Natural killer cell (primary cell): ENCODE measurements around the gene DNTTIP2. TPM values are rescaled to one million over a fixed set of nuclear protein-coding genes. Genes with fewer than 3 reads are reported as not detected.

Experiments
- ATAC-seq, 3 donors: fragments of 150-1000 bp in 2 of 3; fragments of 200-7000 bp in 1 of 3; cut with Tn5 transposase; 1 replicate in 1 of 3; 2 replicates in 2 of 3; pipeline ENCODE4 v1.10.0; 2021; ENCODE audit warnings: mild to moderate bottlenecking in 2 of 3, moderate library complexity in 2 of 3
- DNase-seq, 2 donors: peaks; one replicate each; pipeline versions ENCODE4 v3.0.0 to v3.0.0-alpha.2; 2013 to 2021; ENCODE audit warnings: mixed read lengths in 1 of 2
- H3K27ac ChIP-seq: one replicate; pipeline ENCODE4 v1.5.1; 2013; ENCODE audit warnings: mild to moderate bottlenecking, low read length
- H3K27me3 ChIP-seq: one replicate; pipeline ENCODE4 v1.6.1; 2013; ENCODE audit warnings: low read length; ENCODE audit not compliant: control insufficient read depth, insufficient read depth
- H3K36me3 ChIP-seq: one replicate; pipeline ENCODE4 v1.6.1; 2013; ENCODE audit warnings: low read length; ENCODE audit not compliant: control insufficient read depth, insufficient read depth
- H3K4me1 ChIP-seq: one replicate; pipeline ENCODE4 v1.6.1; 2013; ENCODE audit warnings: low read length; ENCODE audit not compliant: control insufficient read depth, insufficient read depth
- H3K4me3 ChIP-seq: one replicate; pipeline ENCODE4 v1.5.1; 2013; ENCODE audit warnings: low read length
- H3K9me3 ChIP-seq: one replicate; pipeline ENCODE4 v1.6.1; 2013; ENCODE audit warnings: low read length; ENCODE audit not compliant: control insufficient read depth, insufficient read depth
- H3K27ac Mint-ChIP-seq, 2 donors: one replicate each; pipeline ENCODE4 v1.8.0; 2022; ENCODE audit warnings: mild to moderate bottlenecking in 2 of 2, mixed read lengths in 2 of 2, moderate library complexity in 1 of 2
- H3K27me3 Mint-ChIP-seq, 2 donors: one replicate each; pipeline ENCODE4 v1.8.0; 2022; ENCODE audit warnings: low read depth in 2 of 2, mixed read lengths in 2 of 2
- H3K36me3 Mint-ChIP-seq: one replicate; pipeline ENCODE4 v1.8.0; 2022; ENCODE audit warnings: mixed read lengths
- H3K4me1 Mint-ChIP-seq, 2 donors: one replicate each; pipeline ENCODE4 v1.8.0; 2022; ENCODE audit warnings: mixed read lengths in 2 of 2
- H3K4me3 Mint-ChIP-seq: one replicate; pipeline ENCODE4 v1.8.0; 2022; ENCODE audit warnings: mild to moderate bottlenecking, moderate library complexity, mixed read lengths
- H3K9me3 Mint-ChIP-seq, 2 donors: one replicate each; pipeline ENCODE4 v1.8.0; 2022; ENCODE audit warnings: mixed read lengths in 2 of 2
- WGBS: methylation state at CpG from one replicate; pipeline ENCODE4 v1.1.7; 2013; ENCODE audit warnings: missing lambda C conversion rate; ENCODE audit not compliant: insufficient coverage; 5-methylcytosine and 5-hydroxymethylcytosine counted together
- intact Hi-C: fragments of 100-400 bp; cut with micrococcal nuclease; formaldehyde crosslinking; loops from one replicate; pipeline ENCODE4 v1.14.2; 2022
- total RNA-seq, 4 donors: library from RNA; stranded (reverse); fragments of 120-200 nt in 1 of 4; gene quantifications; one replicate each; pipeline versions ENCODE4 v1.2.3 to v1.2.4, GENCODE V29; 2013 to 2022
- TF ChIP-seq, protein P1 (sequence below): fragments of 200-600 bp; IDR thresholded peaks from one replicate; pipeline ENCODE4 v1.8.0; 2022; ENCODE audit warnings: antibody characterized with exemption

Gene DNTTIP2, protein sequence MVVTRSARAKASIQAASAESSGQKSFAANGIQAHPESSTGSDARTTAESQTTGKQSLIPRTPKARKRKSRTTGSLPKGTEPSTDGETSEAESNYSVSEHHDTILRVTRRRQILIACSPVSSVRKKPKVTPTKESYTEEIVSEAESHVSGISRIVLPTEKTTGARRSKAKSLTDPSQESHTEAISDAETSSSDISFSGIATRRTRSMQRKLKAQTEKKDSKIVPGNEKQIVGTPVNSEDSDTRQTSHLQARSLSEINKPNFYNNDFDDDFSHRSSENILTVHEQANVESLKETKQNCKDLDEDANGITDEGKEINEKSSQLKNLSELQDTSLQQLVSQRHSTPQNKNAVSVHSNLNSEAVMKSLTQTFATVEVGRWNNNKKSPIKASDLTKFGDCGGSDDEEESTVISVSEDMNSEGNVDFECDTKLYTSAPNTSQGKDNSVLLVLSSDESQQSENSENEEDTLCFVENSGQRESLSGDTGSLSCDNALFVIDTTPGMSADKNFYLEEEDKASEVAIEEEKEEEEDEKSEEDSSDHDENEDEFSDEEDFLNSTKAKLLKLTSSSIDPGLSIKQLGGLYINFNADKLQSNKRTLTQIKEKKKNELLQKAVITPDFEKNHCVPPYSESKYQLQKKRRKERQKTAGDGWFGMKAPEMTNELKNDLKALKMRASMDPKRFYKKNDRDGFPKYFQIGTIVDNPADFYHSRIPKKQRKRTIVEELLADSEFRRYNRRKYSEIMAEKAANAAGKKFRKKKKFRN
- total RNA-seq, result 100 to 1,000 TPM in 1 of 3 donors, 10 to 100 TPM in 2; 88.5 to 104 (median 97.3) TPM
- 73.5 TPM for total RNA-seq (2013)

GRCh38 chr1:93878889-93879586, at the start of gene DNTTIP2:
Gene DNTTIP2, minus strand, starts transcription at chr1:93879206. Its CDS starts 58 bp downstream, at chr1:93879148.
- Histone ChIP-seq H3K9me3 (no peaks in the 10 kb centered on the region), H3K4me3 (peak within 1 kb of the TSS; percentile 81), H3K36me3 (peaks cover 32% of the 10 kb centered on the region), H3K4me1 (peaks cover 10% of the 10 kb centered on the region), H3K27ac (peak within 1 kb of the TSS; percentile 94), H3K27me3 (no peaks in the 10 kb centered on the region)
- H3K4me3 Mint-ChIP-seq, result peak within 1 kb of the TSS; percentile 94
- under 1% methylated on average over 50 of the region's 50 CpGs for WGBS
- peak within 1 kb of the TSS; percentile 95 to 99 for H3K27ac Mint-ChIP-seq
- intact Hi-C loops, result loop anchor here (1.0 to 2.0 kb wide), 3 partner anchors 30 to 60 kb away; partner anchors contain the start of gene GCLM
- DNase-seq, result peak; percentile 85 to 93
- H3K4me1 Mint-ChIP-seq, result peaks cover 42 to 45% of the 10 kb centered on the region in 2 donors
- H3K36me3 Mint-ChIP-seq, result peaks cover 20% of the 10 kb centered on the region
- TF ChIP-seq, protein P1, sequence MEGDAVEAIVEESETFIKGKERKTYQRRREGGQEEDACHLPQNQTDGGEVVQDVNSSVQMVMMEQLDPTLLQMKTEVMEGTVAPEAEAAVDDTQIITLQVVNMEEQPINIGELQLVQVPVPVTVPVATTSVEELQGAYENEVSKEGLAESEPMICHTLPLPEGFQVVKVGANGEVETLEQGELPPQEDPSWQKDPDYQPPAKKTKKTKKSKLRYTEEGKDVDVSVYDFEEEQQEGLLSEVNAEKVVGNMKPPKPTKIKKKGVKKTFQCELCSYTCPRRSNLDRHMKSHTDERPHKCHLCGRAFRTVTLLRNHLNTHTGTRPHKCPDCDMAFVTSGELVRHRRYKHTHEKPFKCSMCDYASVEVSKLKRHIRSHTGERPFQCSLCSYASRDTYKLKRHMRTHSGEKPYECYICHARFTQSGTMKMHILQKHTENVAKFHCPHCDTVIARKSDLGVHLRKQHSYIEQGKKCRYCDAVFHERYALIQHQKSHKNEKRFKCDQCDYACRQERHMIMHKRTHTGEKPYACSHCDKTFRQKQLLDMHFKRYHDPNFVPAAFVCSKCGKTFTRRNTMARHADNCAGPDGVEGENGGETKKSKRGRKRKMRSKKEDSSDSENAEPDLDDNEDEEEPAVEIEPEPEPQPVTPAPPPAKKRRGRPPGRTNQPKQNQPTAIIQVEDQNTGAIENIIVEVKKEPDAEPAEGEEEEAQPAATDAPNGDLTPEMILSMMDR, result no peak
- H3K27me3 Mint-ChIP-seq, result no peaks in the 10 kb centered on the region
- H3K9me3 Mint-ChIP-seq, result no peaks in the 10 kb centered on the region
- peak; percentile 73 to 86 (median 84) for ATAC-seq

- H3K9me3 ChIP-seq, result peaks cover 5% of the 10 kb centered on the region
- Mint-ChIP-seq H3K9me3 (peaks cover 2 to 6% of the 10 kb centered on the region in 2 donors), H3K4me3 (no peak overlapping the region), H3K36me3 (peaks cover 18% of the 10 kb centered on the region), H3K27ac (no peak overlapping the region), H3K4me1 (no peaks in the 10 kb centered on the region), H3K27me3 (peaks cover 8 to 17% of the 10 kb centered on the region in 2 donors)
- H3K36me3 ChIP-seq, result no peaks in the 10 kb centered on the region
- ATAC-seq (no peak), DNase-seq (no peak)
- intact Hi-C loops, result no loop called here
- no peak overlapping the region for H3K27ac ChIP-seq
- H3K27me3 ChIP-seq, result no peaks in the 10 kb centered on the region
- H3K4me3 ChIP-seq, result no peak overlapping the region
- TF ChIP-seq, protein P1, result no peak
- no peaks in the 10 kb centered on the region for H3K4me1 ChIP-seq
- 91% methylated on average over 2 of the region's 3 CpGs for WGBS
Measured at GRCh38 chr1:93925206-93925605, 46.2 kb upstream of the DNTTIP2 start.

DNA sequence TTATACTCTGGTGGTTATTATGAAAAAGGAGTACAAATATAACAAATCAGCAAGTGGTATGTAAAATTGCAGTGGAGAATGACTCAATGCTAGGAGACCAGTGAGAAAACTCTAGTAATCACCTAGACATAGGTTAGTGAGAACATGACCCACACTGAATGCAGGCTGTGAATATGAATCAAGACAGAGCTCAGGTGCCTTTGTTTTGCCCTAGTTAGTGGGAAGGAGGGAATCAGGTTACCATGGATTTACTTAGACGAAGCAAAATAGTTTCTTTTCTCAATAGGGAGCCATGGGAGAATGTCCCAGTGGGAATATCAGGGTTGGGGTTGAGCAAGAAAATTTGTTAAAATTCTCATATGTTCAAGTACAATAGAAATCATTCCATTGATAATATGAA, 40.8 kb upstream of the DNTTIP2 start:
- 69% methylated on average over 1 of the region's 1 CpG for WGBS
- Mint-ChIP-seq H3K27ac (no peak overlapping the region), H3K4me1 (no peaks in the 10 kb centered on the region)

More for the DNA sequence above, 40.8 kb upstream of the DNTTIP2 start:
- H3K4me3 ChIP-seq, result no peak overlapping the region
- H3K4me3 Mint-ChIP-seq, result no peak overlapping the region
- H3K36me3 ChIP-seq, result no peaks in the 10 kb centered on the region
- H3K27ac ChIP-seq, result no peak overlapping the region
- TF ChIP-seq, protein P1, result no peak
- no peaks in the 10 kb centered on the region for H3K9me3 ChIP-seq
- ATAC-seq (no peak), DNase-seq (no peak)
- H3K9me3 Mint-ChIP-seq, result no peaks in the 10 kb centered on the region
- no peaks in the 10 kb centered on the region for H3K27me3 Mint-ChIP-seq
- H3K4me1 ChIP-seq, result no peaks in the 10 kb centered on the region
- H3K27me3 ChIP-seq, result no peaks in the 10 kb centered on the region
- H3K36me3 Mint-ChIP-seq, result no peaks in the 10 kb centered on the region
- intact Hi-C loops, result no loop called here
